Colon (tissue), 2 donors: ENCODE data around the gene C8G.

Experiments used
- FAIRE-seq: peaks from 2 replicates; lab custom pipeline; 2012; peaks lifted over from hg19 to GRCh38; lab: Jason Lieb, UNC
- donor health status: control.
- donor health status: control.

The C8G gene

GRCh38 chr9:136968333-136969127 lies 23.5 kb downstream of the C8G start:
- FAIRE-seq: no peak

DNA sequence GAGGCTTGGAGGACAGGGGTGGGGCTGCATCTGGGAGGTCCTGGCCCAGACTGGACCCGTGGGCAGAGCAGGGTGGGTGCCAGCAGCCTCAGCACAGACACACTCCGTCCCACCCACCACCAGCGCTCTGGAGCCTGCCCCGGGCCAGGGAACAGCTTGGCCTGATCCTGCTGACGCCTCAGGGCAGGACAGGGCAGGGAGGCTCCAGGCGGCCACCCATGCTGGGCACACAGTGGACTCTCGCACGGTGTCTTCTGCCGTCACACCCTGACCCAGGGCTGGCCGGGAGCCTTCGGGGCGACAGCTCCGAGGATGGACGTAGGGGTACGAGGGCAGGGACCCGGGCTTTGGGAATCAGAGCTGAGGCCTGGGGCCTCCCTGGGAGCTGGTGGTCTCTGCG lies 24.1 kb downstream of the C8G start:
- no peak for FAIRE-seq

DNA sequence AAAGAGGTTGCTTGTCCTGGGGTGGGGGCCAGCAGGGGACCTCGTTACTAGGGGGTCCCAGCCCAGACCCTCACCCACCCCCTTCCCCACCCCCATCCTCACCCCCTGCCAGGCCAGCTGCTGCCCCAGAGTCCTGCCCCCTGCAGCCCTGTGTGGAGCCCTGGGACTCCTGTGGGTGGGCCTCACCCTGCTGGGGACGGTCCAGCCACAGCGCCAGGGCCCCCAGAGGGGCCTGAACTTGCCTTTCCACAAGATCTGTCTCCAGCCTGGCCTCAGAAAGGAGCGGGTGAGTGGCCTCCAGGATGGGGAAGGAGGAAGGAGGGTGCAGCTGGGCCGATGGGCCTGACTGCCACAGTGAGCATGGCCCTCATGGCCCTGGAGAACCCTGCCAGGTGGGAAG lies 24.7 kb downstream of the C8G start:
- FAIRE-seq: no peak

DNA sequence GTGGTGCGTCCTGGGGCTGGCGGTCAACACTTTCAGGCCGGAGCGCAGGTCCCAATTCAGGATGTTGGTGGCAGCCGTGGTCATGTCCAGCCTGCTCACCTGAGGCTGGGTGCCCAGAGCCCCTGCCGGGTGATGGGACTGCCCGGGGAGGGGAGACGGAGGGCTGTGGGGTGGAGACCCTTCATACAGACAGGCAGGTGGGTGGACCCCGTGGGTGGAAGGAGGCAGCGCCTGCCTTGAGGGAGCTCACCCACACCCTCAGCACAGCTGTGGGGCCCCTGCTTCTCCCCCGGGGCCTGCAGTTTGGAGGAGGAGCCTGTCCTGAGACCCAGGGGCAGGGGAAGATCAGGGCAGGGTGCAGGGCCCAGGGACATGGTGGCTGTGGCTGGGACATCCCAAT lies 25.3 kb downstream of the C8G start:
- no peak for FAIRE-seq

DNA sequence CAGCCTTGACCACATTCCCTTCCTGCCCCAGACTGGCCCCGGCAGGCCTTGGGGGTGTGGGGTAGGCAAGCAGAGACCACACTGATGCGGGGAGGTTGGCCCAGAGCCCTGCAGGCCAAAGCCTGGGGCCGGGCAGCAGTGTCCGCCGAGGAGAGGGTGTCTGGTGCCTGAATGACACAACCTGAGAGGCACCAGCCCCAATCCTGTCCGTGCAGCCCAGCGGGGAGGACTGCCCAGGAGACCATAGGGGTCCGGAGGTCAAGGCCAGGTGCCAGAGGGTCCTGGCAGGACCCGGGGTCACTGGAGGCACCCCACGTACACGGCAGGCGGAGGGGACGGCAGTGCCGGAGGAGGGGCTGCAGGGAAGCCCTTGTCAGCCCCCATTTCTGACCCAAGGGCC lies 26.7 kb downstream of the C8G start:
- no peak for FAIRE-seq

DNA sequence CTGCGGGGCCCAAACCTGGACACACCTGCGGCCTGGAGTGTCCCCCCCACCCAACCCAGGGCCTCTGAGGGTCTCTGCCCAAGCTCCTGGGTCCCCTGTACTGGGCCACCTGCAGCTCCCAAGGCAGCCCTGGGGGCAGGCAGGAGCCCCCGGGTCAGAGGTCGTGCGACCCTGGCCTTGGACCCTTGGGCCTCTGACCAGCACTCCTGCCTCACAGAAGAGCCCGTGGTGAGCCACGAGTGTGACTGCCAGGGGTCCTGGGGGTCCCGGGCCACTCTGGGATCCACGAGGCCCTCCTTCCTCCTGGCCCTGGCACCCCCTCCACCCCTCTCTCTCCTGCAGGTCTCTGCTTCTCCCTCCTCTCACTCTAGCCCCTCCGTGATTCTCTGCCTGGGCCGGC lies 27.3 kb downstream of the C8G start:
- no peak for FAIRE-seq

GRCh38 chr9:136972743-136973142 lies 27.7 kb downstream of the C8G start:
- FAIRE-seq: no peak

- FAIRE-seq: no peak
These were observed 28.9 kb downstream of the C8G start for GRCh38 chr9:136973618-136974617.

DNA sequence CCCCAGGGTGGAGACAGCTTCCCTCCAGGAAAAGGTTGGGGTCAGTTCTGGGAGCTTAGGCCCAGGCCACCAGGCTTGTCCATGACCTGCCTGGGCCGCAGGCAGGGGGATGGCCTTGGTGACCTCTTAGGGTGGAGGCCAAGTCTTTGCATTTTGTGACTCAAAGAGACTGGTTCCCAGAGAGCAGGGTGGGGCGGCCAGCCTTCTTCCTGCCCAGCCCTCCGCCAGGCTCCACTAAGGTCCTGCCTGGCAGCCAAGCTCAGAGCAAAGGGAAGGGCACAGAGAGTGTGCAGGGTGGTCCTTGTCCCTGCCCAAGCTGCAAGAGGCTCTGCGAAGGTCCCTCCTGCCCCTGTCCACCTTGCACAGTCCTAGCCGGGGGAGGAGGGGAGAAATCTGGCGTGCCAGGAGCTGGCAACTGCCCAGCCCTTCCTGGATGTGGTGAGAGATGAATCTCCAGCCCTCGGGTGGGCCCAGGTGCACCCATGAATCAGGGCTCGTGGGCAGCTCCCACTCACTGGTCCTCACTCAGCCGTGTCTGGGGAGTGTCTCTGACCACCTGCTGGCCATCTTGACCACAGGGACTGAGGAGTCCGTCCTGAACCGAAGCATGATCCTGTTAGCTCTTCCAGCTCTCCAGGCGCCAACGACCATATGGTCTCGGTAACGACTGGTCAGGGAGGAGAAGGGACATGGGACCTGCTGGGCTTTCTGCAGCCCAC lies 29.9 kb downstream of the C8G start:
- no peak for FAIRE-seq

DNA sequence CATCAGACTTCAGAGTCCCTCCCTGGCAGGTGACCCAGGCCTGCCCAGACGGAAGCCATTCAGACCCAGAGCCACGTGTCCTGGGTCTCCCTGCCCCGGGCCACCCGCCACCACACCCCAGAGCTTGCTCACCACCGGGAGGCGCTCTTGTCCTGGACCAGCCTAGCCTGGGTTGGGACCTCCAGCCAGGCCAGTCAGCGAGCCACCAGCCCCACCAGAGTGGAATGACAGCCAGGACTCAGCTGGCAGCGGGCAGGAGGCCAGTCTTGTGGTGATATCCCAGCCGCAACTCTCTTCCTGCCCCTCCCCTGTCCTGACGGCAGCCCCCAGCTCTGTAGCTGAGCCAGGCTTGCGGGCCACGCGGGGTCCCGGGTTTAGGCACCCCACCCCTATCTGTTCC lies 30.6 kb downstream of the C8G start:
- no peak for FAIRE-seq

DNA sequence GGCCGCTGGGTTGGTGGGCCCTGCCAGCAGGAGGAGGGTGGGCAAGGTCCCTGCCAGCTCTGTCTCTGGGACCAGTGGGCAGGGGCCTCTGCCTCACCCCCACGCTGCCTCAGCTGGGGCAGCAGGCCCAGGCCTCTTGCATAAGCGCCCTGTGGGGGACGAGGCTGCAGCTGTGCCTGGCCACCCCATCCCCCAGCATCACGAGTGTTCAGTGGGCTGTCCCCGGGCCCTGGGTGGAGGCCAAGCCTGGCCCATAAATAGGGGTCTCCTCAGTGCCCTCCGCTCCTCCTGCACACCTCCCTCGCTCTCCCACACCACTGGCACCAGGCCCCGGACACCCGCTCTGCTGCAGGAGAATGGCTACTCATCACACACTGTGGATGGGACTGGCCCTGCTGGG lies 32.2 kb downstream of the C8G start, which contains the start of gene PTGDS:
Gene PTGDS (plus strand): TSS at position 282 of the 400 bp plus-strand sequence. CDS start 75 bp downstream, at position 357.
- no peak for FAIRE-seq

DNA sequence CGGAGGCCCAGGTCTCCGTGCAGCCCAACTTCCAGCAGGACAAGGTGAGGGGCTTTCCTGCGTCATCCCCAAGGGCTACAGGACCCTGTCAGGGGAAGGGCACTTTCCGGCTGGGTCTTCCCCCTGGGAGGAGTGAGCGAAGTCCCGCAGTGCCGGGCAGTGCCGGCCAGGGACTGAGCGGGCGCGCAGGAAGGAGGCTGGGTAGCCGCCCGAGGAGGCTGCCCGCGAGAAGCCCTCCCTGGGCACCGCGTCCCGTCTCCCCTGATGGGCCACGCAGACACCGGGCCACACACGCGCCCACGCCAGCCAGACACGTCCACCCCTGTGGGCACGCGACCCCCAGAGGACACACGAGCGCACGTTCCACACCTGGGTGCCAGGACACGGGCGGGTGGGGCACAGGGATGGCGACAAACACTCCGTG lies 32.6 kb downstream of the C8G start:
- no peak for FAIRE-seq

DNA sequence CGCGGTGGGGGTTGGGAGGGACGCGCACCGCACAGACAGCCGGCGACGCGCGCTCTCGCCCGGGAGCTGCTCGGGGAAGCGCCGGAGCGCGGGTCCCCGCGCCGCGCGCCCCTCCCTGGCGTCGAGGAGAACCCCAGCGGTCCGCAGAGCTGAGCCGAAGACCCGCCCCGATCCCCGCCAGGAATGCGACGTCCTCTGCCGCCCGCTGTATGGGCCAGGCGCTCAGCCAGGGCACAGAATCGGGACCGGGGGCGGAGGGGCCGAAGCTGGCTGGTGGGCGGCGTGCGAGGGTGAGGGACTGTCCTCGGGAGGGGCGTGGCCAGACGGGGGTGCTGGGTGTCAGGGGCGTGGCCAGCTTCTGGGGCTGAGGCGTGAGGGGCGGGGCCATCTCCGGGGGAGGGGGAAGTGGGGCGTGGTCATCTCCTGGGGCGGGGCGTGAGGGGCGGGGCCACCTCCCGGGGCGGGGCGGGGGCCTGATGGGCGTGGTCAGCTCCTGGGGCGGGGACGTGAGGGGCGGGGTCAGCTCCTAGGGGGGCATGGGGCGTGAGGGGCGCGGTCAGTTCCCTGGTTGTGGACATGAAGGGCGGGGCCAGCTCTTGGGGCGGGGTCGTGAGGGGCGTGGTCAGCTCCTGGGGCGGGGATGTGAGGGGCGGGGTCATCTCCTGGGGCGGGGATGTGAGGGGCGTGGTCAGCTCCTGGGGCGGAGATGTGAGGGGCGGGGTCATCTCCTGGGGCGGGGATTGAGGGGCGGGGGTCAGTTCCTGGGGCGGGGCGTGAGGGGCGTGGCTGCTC lies 33.2 kb downstream of the C8G start:
- no peak for FAIRE-seq

DNA sequence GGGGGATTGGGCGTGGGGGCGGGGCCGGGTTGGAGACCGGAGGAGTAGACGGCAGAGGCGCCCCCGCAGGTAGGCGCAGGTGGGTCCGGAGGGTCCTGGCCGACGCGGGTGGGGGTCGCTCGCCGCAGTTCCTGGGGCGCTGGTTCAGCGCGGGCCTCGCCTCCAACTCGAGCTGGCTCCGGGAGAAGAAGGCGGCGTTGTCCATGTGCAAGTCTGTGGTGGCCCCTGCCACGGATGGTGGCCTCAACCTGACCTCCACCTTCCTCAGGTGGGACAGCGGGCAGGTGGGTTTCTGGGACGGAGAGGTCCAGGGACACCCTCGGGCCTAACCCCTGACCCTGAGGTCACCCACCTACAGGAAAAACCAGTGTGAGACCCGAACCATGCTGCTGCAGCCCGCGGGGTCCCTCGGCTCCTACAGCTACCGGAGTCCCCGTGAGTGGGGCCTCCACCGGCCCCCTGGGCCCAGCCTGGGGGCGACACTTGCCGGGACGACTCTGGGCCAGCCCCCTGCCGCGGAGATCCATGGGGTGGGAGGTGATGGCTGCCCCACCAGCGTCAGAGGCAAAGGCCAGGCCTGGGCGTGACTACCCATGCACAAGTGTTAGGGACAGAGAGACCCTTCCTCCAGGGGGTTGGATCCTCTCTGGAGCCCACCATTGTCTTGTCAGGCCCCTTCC lies 34.0 kb downstream of the C8G start:
- no peak for FAIRE-seq

DNA sequence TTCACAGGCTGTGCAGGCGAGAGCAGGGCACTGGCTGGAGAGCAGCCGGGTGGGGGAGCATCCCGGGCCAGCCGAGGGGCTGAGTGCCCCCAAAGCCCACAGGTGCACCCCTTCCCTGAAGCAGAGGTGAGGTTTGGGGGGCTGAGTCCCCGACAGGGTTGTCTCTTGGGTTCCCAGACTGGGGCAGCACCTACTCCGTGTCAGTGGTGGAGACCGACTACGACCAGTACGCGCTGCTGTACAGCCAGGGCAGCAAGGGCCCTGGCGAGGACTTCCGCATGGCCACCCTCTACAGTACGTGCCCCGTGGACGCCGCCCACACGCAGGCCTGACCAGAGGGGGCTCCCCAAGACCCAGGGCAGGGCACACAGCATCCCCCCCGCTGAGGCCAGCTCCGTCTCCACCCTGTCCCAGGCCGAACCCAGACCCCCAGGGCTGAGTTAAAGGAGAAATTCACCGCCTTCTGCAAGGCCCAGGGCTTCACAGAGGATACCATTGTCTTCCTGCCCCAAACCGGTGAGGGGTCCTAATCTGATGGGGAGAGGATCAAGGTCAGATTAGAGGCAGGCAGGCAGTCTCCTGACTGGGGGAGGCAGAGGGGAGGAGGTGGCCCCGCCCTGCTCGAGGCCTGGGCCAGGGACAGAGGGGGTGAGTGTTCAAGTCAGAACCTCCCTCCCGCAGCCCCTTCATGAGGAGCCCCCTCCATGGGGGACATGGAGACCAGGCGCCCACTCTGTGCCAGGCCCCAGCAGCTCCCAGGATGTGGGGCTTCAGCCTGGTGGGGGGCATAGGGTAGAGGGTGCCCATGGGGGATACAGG lies 34.9 kb downstream of the C8G start:
- no peak for FAIRE-seq

DNA sequence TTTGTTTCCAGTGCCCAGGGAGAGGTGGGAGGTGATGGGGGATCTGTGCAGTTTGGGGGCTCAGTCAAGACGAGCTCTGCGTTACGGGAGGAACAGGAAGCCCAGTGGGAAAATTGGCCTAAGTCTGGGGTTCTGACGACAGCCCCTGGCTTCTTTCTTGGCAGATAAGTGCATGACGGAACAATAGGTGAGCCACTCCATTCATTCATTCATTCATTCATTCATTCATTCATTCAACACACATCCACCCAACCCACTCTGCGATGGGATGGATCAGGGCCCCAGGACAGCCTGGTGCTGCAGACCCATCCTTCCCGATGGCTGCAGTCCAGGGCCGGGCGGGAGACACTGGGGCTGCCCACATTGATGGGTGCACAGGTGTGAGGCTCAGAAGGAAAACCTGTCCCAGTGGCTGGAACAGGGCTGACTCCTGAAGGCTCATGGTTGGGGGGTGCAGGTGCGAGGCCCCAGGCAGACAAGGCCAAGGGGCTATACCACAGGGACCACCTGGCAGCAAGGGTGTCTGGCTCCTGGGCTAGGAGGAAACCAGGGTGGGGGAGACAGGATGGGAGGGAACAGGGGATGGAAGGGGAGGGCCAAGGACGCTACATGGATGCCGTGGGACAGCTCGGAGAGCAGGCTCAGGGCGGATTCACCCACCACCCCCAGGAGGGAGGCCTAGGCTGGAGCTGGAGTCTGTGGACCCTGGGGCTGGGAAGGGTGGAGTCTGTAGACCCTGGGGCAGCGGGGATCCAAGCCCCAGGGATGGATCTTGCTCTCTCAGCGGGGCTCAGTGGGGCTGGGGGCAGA lies 35.8 kb downstream of the C8G start:
- FAIRE-seq: no peak

DNA sequence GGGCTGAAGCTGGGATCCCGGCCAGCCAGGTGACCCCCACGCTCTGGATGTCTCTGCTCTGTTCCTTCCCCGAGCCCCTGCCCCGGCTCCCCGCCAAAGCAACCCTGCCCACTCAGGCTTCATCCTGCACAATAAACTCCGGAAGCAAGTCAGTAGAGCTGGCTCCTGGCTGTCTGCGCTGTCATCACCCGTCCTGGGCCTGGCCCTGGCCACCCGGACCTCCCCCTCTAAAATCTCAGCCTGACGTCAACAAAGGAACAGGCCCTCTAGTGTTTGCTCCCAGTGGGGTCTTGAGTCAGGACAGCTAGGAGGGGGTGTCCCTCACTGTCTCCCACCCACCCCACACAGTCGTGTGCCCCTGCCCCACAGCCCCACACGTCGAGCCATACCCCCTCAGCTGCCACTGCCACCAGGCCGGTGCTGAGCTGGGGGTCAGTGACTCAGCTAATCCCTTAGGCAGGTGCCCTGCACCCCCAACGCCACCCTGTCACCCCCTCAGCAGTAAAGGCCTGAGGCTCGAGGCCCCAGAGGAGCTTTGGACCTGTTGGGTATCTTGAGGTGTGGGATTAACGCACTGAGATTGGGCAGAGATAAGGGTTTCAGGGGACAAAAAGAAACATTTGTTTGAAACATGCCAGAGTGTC lies 36.7 kb downstream of the C8G start:
- FAIRE-seq: no peak

GRCh38 chr9:136982232-136983051 lies 37.4 kb downstream of the C8G start, which contains the start of gene LCNL1:
Gene LCNL1 (plus strand): TSS chr9:136982993. CDS start chr9:136983587, 594 bp downstream.
- no peak for FAIRE-seq
